Hypothalamus (tissue), 51 donors: ENCODE data around the gene WDFY1.
A peak's percentile ranks its signal among the peaks of the same experiment; 100 is the strongest.

ENCODE experiments used
- DNase-seq, 51 donors: peaks; one replicate each; lab custom pipeline; 2025; lab: John Stamatoyannopoulos, UW

The WDFY1 gene

GRCh38 chr2:223865124-223865523 lies 80.0 kb downstream of the WDFY1 start:
- DNase-seq: no peak

- DNase-seq: no peak
Measured at GRCh38 chr2:223863491-223863890, 81.6 kb downstream of the WDFY1 start.

GRCh38 chr2:223860809-223861738 lies 84.1 kb downstream of the WDFY1 start:
- DNase-seq: no peak

GRCh38 chr2:223859070-223859469 lies 86.1 kb downstream of the WDFY1 start:
- DNase-seq: no peak

- no peak for DNase-seq
Measured at GRCh38 chr2:223856584-223856983, 88.6 kb downstream of the WDFY1 start.

- no peak for DNase-seq
Measured at GRCh38 chr2:223856021-223856420, 89.1 kb downstream of the WDFY1 start.

- no peak for DNase-seq
Measured at GRCh38 chr2:223855426-223855825, 89.7 kb downstream of the WDFY1 start.

GRCh38 chr2:223854741-223855140 lies 90.4 kb downstream of the WDFY1 start:
- DNase-seq: no peak

- no peak for DNase-seq
Measured at GRCh38 chr2:223853425-223853837, 91.7 kb downstream of the WDFY1 start.

- no peak for DNase-seq
Measured at GRCh38 chr2:223852281-223852795, 92.8 kb downstream of the WDFY1 start.

GRCh38 chr2:223847410-223847809 lies 97.7 kb downstream of the WDFY1 start:
- DNase-seq: no peak

- no peak for DNase-seq
Measured at GRCh38 chr2:223846515-223846914, 98.6 kb downstream of the WDFY1 start.

- DNase-seq: no peak
Measured at GRCh38 chr2:223841436-223842190, 103.5 kb downstream of the WDFY1 start.

- DNase-seq: peak in 38 of 51 donors; percentile 2 to 70 (median 30)
Measured at GRCh38 chr2:223837287-223838061, 107.7 kb downstream of the WDFY1 start, which contains the start of gene AP1S3. Gene AP1S3 (minus strand): TSS chr2:223837582. CDS start chr2:223837450, 132 bp downstream.

GRCh38 chr2:223835701-223836532 lies 109.2 kb downstream of the WDFY1 start:
- DNase-seq: peak in 4 of 51 donors; percentile 1 to 6 (median 4)

- DNase-seq: no peak
Measured at GRCh38 chr2:223834431-223834830, 110.7 kb downstream of the WDFY1 start.

- DNase-seq: no peak
Measured at GRCh38 chr2:223832241-223832903, 112.8 kb downstream of the WDFY1 start.

- no peak for DNase-seq
Measured at GRCh38 chr2:223829128-223829527, 116.0 kb downstream of the WDFY1 start.

- no peak for DNase-seq
Measured at GRCh38 chr2:223828314-223828713, 116.8 kb downstream of the WDFY1 start.
